ENCODE measurements around the gene ZCCHC12. TPM values are rescaled to one million over a fixed set of nuclear protein-coding genes. Genes with fewer than 3 reads are reported as not detected.

ZCCHC12 gene
- total and polyA plus RNA-seq, 4 experiments from 2014 or later: not detected

DNA sequence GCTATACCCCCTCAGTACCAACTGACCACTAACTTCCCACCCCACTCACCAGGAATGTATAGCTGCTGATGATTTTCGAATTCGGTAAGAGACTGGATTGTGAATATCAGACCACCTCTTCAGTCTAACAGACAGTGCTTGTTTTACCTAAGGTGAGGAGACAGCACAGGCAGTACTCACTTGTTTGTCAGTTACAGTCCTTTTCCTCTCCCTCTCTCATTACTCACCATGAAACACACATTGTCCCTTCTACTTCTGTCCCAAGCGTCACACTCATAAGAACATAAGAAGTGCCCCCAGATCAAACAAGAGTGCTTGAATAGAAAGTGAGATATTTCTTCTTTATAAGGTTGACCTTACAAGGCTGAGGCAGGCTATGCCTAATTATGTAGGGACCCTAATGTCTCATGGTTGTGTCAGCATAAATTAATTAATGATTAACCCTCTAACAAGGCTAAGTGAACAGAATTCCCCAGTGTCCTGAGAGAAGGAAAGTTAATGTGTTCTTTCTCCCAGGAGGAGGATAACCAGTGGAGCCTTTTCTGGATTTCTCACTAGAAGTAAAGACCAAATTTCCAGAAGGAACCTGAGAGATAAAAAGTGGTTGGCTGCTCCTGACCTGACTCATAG is 32.2 kb downstream of the ZCCHC12 start:
- no peaks in the 10 kb centered on the region for H3K36me3 ChIP-seq (ENCODE audit: insufficient read depth, low read length)
- intact Hi-C loops (cut with micrococcal nuclease): no loop called here

DNA sequence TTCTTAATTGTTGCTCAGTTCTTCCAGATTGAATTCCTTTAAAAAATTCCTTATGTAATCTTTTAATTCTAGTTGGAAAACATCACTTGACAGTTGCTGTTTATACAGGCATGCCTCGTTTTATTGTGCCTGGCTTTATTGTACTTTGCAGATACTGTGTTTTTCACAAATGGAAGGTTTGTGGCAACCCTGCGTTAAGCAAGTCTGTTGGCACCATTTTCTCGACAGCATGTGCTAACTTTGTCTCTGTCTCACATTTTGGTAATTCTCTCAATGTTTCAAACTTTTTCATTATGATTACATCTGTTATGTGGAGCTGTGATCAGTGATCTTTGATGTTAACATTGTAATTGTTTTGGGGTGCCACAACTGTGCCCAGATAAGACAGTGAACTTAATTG is 33.4 kb downstream of the ZCCHC12 start:
- H3K4me3 ChIP-seq (ENCODE audit: low read length in 2 of 2): no peak overlapping the region
- H3K36me3 ChIP-seq (ENCODE audit: insufficient read depth, low read length): no peaks in the 10 kb centered on the region
- ChIA-PET CTCF (ENCODE audit: partially characterized antibody) (interaction anchor here (1.2 kb wide), 1 partner anchor 9 kb away, joined by 3 read pairs; no protein-coding TSS in a partner anchor), POLR2A (ENCODE audit: partially characterized antibody) (no interaction called here)
- H3K9me3 ChIP-seq (ENCODE audit: control insufficient read depth in 1 of 2, low read length in 2 of 2): no peaks in the 10 kb centered on the region
- no peak for DNase-seq
- H3K27me3 ChIP-seq (ENCODE audit: insufficient read depth, low read length): no peaks in the 10 kb centered on the region
- Mint-ChIP-seq H3K9me3 (peaks cover 0 to 2% (median 0%) of the 10 kb centered on the region in 8 donors), H3K27me3 (peaks cover 0 to 3% of the 10 kb centered on the region in 2 donors), H3K4me1 (no peaks in the 10 kb centered on the region), H3K4me3 (no peak overlapping the region), H3K36me3 (no peaks in the 10 kb centered on the region), H3K27ac (no peak overlapping the region)
- intact Hi-C loops (cut with micrococcal nuclease): no loop called here
- H3K27ac ChIP-seq (ENCODE audit: low read depth, low read length): no peak overlapping the region
- H3K4me1 ChIP-seq (ENCODE audit: insufficient read depth, low read length): no peaks in the 10 kb centered on the region

More for the DNA sequence above, 32.2 kb downstream of the ZCCHC12 start:
- H3K36me3 Mint-ChIP-seq: no peaks in the 10 kb centered on the region
- H3K27me3 Mint-ChIP-seq: peaks cover 0 to 3% of the 10 kb centered on the region in 2 donors
- H3K27me3 ChIP-seq (ENCODE audit: insufficient read depth, low read length): no peaks in the 10 kb centered on the region
- DNase-seq: no peak
- H3K9me3 ChIP-seq (ENCODE audit: control insufficient read depth in 1 of 2, low read length in 2 of 2): no peaks in the 10 kb centered on the region
- no peak overlapping the region for H3K27ac Mint-ChIP-seq
- POLR2A ChIA-PET (ENCODE audit: partially characterized antibody): no interaction called here
- H3K4me3 Mint-ChIP-seq: no peak overlapping the region
- no peaks in the 10 kb centered on the region for H3K4me1 Mint-ChIP-seq
- H3K27ac ChIP-seq (ENCODE audit: low read depth, low read length): no peak overlapping the region
- no peak overlapping the region for H3K4me3 ChIP-seq (ENCODE audit: low read length in 2 of 2)
- no peaks in the 10 kb centered on the region for H3K4me1 ChIP-seq (ENCODE audit: insufficient read depth, low read length)
- CTCF ChIA-PET (ENCODE audit: partially characterized antibody): interaction anchor here (1.2 to 1.4 kb wide), 2 partner anchors 8 to 16 kb away, joined by 3 to 6 read pairs; no protein-coding TSS in a partner anchor
- H3K9me3 Mint-ChIP-seq: peaks cover 0 to 2% (median 0%) of the 10 kb centered on the region in 8 donors

DNA sequence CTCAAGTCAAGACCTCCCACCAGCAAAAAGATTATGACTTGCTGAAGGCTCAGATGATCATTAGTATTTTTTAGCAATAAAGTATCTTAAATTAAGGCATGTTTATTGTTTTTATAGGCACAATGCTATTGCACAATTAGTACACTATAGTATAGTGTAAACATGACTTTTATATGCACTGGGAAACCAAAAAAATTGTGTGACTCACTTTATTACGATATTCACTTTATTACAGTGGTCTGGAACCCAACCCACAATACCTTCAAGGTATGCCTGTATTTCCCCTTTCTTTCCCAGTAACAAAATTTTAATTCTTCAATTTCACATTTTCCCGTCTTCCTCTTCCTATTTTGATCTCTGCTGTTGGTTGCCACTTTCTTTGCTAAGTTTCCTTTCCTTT is 37.7 kb downstream of the ZCCHC12 start:
- Mint-ChIP-seq H3K4me3 (no peak overlapping the region), H3K27ac (no peak overlapping the region), H3K27me3 (no peaks in the 10 kb centered on the region), H3K4me1 (no peaks in the 10 kb centered on the region), H3K36me3 (no peaks in the 10 kb centered on the region), H3K9me3 (peaks cover 0 to 2% (median 0%) of the 10 kb centered on the region in 8 donors)
- Histone ChIP-seq H3K4me3 (ENCODE audit: low read length in 2 of 2) (no peak overlapping the region), H3K27me3 (ENCODE audit: insufficient read depth, low read length) (no peaks in the 10 kb centered on the region), H3K9me3 (ENCODE audit: control insufficient read depth in 1 of 2, low read length in 2 of 2) (no peaks in the 10 kb centered on the region), H3K36me3 (ENCODE audit: insufficient read depth, low read length) (no peaks in the 10 kb centered on the region), H3K4me1 (ENCODE audit: insufficient read depth, low read length) (no peaks in the 10 kb centered on the region), H3K27ac (ENCODE audit: low read depth, low read length) (no peak overlapping the region)
- intact Hi-C loops (cut with micrococcal nuclease): no loop called here
- no peak for DNase-seq
- ChIA-PET CTCF (ENCODE audit: partially characterized antibody) (no interaction called here), POLR2A (ENCODE audit: partially characterized antibody) (no interaction called here)

DNA sequence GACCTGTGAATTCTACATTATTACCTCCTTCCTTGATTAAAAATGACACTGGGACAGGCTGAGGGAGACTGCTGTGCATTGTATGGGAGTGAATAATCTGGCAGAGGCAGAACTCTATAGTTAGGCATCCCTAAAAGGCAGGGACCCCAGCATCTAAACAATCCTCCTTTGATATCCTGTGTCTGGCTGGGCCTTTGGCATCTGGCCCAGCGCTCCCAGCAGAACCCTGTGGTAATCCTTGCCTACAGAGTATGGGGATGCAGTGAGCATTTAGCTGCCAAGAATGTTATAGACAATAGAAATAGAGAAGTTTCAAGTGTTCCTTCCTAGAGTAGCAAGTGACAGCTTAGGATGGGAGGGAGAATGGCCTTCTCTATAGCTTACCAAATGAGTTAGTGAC is 38.5 kb downstream of the ZCCHC12 start:
- no peaks in the 10 kb centered on the region for H3K9me3 ChIP-seq (ENCODE audit: control insufficient read depth in 1 of 2, low read length in 2 of 2)
- H3K27me3 ChIP-seq (ENCODE audit: insufficient read depth, low read length): no peaks in the 10 kb centered on the region
- Mint-ChIP-seq H3K9me3 (peaks cover 0 to 2% (median 0%) of the 10 kb centered on the region in 8 donors), H3K4me1 (no peaks in the 10 kb centered on the region), H3K27me3 (no peaks in the 10 kb centered on the region), H3K4me3 (no peak overlapping the region), H3K36me3 (no peaks in the 10 kb centered on the region), H3K27ac (no peak overlapping the region)
- no peaks in the 10 kb centered on the region for H3K4me1 ChIP-seq (ENCODE audit: insufficient read depth, low read length)
- ChIA-PET POLR2A (ENCODE audit: partially characterized antibody) (no interaction called here), CTCF (ENCODE audit: partially characterized antibody) (no interaction called here)
- H3K4me3 ChIP-seq (ENCODE audit: low read length in 2 of 2): no peak overlapping the region
- H3K36me3 ChIP-seq (ENCODE audit: insufficient read depth, low read length): no peaks in the 10 kb centered on the region
- no peak for DNase-seq
- intact Hi-C loops (cut with micrococcal nuclease): no loop called here
- H3K27ac ChIP-seq (ENCODE audit: low read depth, low read length): no peak overlapping the region

DNA sequence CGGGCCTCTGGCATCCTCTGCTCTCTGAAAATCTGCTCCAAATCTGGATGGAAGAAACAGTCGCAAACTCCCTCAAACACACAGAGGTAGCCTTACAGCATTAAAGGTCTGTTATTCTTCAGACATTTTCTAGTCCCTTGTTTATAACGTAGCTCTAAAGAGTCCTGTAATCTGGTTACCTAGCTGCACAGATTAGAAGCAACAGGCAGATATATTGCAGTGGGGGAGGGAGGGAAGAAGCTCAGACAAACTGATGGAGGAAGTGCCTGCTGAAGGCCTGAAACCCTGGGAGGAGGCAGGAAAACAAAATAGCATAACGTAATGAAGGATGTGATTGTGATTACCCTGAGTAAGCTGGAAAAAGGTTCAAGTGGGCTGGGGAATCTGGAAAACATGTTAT is 39.4 kb downstream of the ZCCHC12 start:
- Histone ChIP-seq H3K4me1 (ENCODE audit: insufficient read depth, low read length) (no peaks in the 10 kb centered on the region), H3K4me3 (ENCODE audit: low read length in 2 of 2) (no peak overlapping the region), H3K27me3 (ENCODE audit: insufficient read depth, low read length) (no peaks in the 10 kb centered on the region), H3K9me3 (ENCODE audit: control insufficient read depth in 1 of 2, low read length in 2 of 2) (no peaks in the 10 kb centered on the region), H3K27ac (ENCODE audit: low read depth, low read length) (no peak overlapping the region), H3K36me3 (ENCODE audit: insufficient read depth, low read length) (no peaks in the 10 kb centered on the region)
- H3K36me3 Mint-ChIP-seq: no peaks in the 10 kb centered on the region
- no peaks in the 10 kb centered on the region for H3K27me3 Mint-ChIP-seq
- CTCF ChIA-PET (ENCODE audit: partially characterized antibody): interaction anchor here (1.1 kb wide), 1 partner anchor 24 kb away, joined by 3 read pairs; no protein-coding TSS in a partner anchor
- DNase-seq: no peak
- no peak overlapping the region for H3K27ac Mint-ChIP-seq
- POLR2A ChIA-PET (ENCODE audit: partially characterized antibody): no interaction called here
- no peaks in the 10 kb centered on the region for H3K4me1 Mint-ChIP-seq
- intact Hi-C loops (cut with micrococcal nuclease): no loop called here
- peaks cover 0 to 2% (median 0%) of the 10 kb centered on the region in 8 donors for H3K9me3 Mint-ChIP-seq
- H3K4me3 Mint-ChIP-seq: no peak overlapping the region

DNA sequence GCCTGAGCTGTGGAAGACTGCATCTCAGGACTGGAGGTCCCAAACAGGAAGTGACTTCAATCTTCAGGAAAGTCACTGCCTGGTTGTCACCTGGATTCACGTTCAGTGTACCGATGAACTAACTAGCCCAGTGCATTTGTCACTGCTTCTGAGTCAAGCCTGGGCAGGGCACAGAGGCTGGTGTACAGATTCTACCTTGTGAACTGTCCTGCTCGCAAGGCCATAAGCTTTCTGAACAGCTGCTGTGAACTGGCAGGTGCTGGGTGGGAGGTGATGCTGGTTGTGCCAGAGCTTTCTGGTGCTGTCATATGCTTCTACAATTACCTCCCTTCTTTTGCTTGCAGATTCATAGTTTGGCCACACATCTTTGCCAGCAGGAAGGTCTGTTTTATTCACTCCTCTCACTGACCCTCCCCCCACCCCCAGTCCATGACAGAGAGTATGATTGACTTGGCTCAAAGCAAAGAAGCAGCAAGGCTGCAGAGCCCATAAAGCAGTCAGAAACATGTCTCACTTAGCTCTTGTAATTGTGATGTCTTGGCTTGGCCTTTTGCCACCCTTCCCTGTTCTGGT is 40.5 kb downstream of the ZCCHC12 start:
- intact Hi-C loops (cut with micrococcal nuclease): no loop called here
- no peaks in the 10 kb centered on the region for H3K9me3 Mint-ChIP-seq
- H3K4me1 Mint-ChIP-seq: no peaks in the 10 kb centered on the region
- H3K36me3 Mint-ChIP-seq: no peaks in the 10 kb centered on the region
- H3K27me3 Mint-ChIP-seq: no peaks in the 10 kb centered on the region
- no peaks in the 10 kb centered on the region for H3K4me1 ChIP-seq (ENCODE audit: insufficient read depth, low read length)
- no peak overlapping the region for H3K27ac ChIP-seq (ENCODE audit: low read depth, low read length)
- H3K36me3 ChIP-seq (ENCODE audit: insufficient read depth, low read length): no peaks in the 10 kb centered on the region
- H3K27me3 ChIP-seq (ENCODE audit: insufficient read depth, low read length): no peaks in the 10 kb centered on the region
- H3K9me3 ChIP-seq (ENCODE audit: control insufficient read depth in 1 of 2, low read length in 2 of 2): no peaks in the 10 kb centered on the region
- DNase-seq: no peak
- H3K4me3 Mint-ChIP-seq: no peak overlapping the region
- no peak overlapping the region for H3K27ac Mint-ChIP-seq
- CTCF ChIA-PET (ENCODE audit: partially characterized antibody): no interaction called here
- no peak overlapping the region for H3K4me3 ChIP-seq (ENCODE audit: low read length in 2 of 2)
- POLR2A ChIA-PET (ENCODE audit: partially characterized antibody): no interaction called here

DNA sequence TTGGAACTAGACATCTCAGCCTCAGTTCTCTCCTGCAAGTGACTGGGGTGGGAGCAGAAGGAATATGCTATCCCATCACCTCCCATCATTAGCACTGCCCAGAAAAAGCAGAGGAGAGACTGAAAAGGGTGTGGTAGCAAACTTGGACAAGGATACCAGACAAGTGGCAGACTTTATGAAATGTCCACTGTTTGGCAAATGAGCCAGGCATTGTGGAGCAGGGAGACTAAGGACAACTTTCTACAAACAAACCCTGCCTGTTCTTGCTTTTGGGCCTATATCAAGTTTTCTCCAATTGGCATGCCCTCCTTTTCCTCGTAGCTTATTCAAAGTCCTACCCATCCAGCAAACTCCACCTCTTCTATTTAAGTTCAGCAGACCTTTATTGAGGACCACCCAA is 41.6 kb downstream of the ZCCHC12 start:
- no peaks in the 10 kb centered on the region for H3K4me1 ChIP-seq (ENCODE audit: insufficient read depth, low read length)
- CTCF ChIA-PET (ENCODE audit: partially characterized antibody): no interaction called here
- H3K27ac Mint-ChIP-seq: no peak overlapping the region

More for the DNA sequence above, 41.6 kb downstream of the ZCCHC12 start:
- H3K27ac ChIP-seq (ENCODE audit: low read depth, low read length): no peak overlapping the region
- no peaks in the 10 kb centered on the region for H3K36me3 ChIP-seq (ENCODE audit: insufficient read depth, low read length)
- Mint-ChIP-seq H3K9me3 (no peaks in the 10 kb centered on the region), H3K4me1 (no peaks in the 10 kb centered on the region), H3K4me3 (no peak overlapping the region), H3K27me3 (no peaks in the 10 kb centered on the region), H3K36me3 (no peaks in the 10 kb centered on the region)
- intact Hi-C loops (cut with micrococcal nuclease): no loop called here
- no peaks in the 10 kb centered on the region for H3K27me3 ChIP-seq (ENCODE audit: insufficient read depth, low read length)
- H3K9me3 ChIP-seq (ENCODE audit: control insufficient read depth in 1 of 2, low read length in 2 of 2): no peaks in the 10 kb centered on the region
- no peak overlapping the region for H3K4me3 ChIP-seq (ENCODE audit: low read length in 2 of 2)
- POLR2A ChIA-PET (ENCODE audit: partially characterized antibody): no interaction called here
- no peak for DNase-seq
